Measurements from ENCODE around the gene MYLK. TPM values are rescaled to one million over a fixed set of nuclear protein-coding genes. Genes with fewer than 3 reads are reported as not detected.

Gene MYLK
- total and polyA plus RNA-seq, 2 of the 4 experiments (the other 2 are of a cell fraction): 299 to 484 TPM

DNA sequence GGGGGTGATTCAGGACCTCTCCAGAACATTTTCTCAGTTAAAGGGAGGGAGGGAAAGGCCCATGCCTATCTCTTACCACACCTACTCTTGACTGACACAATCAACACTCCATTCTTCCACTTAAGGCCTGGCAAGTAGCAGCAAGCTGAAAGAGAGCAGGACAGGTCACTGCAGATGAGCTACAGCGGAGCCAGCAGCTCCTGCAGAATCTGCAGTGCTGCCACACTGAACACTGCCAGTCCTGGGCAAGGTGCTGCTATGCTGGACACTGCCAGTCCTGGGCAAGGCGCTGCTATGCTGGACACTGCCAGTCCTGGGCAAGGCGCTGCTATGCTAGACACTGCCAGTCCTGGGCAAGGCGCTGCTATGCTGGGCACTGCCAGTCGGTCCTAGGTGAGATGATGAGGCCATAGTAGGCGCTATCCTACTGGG lies 143.7 kb downstream of the MYLK start:
- Histone ChIP-seq H4K91ac (ENCODE audit: insufficient read depth, low read depth, low read length) (peak overlapping the region; percentile 100), H3K23ac (ENCODE audit: low read depth, low read length) (peak overlapping the region; percentile 100), H3K4me3 (ENCODE audit: insufficient read depth, low read depth, low read length) (no peak overlapping the region), H2BK5ac (ENCODE audit: low read depth, low read length, poor library complexity, severe bottlenecking) (peak overlapping the region; percentile 100), H2BK15ac (ENCODE audit: low read depth, low read length) (peak overlapping the region; percentile 66; the same call in 2 of the 3 replicates), H3K79me1 (ENCODE audit: low read depth in 1 of 2, low read length in 2 of 2) (peaks cover 10 to 59% of the 10 kb centered on the region in 2 experiments), H3K4ac (ENCODE audit: low read depth, low read length) (peak overlapping the region; percentile 97), H2AK5ac (ENCODE audit: low read depth, low read length) (peak overlapping the region; percentile 100), H3K27me3 (ENCODE audit: control insufficient read depth, insufficient read depth, low read length) (no peaks in the 10 kb centered on the region), H2AK9ac (replicated peaks; ENCODE audit: low read depth, low read length, poor library complexity) (peak overlapping the region; percentile 75), H4K8ac (ENCODE audit: low read depth in 2 of 2, low read length in 2 of 2) (peak overlapping the region; percentile 93 to 98), H2BK120ac (ENCODE audit: low read depth, low read length) (peak overlapping the region; percentile 99), H3K36me3 (ENCODE audit: control insufficient read depth, insufficient read depth, low read length) (peaks cover 38% of the 10 kb centered on the region), H3K18ac (ENCODE audit: low read depth, low read length) (peak overlapping the region; percentile 94), H3K56ac (ENCODE audit: extremely low read depth, insufficient read depth, low read length) (peak overlapping the region; percentile 97), H4K5ac (ENCODE audit: low read depth, low read length) (peak overlapping the region; percentile 89), H4K20me1 (ENCODE audit: insufficient read depth, low read length) (no peaks in the 10 kb centered on the region), H3K9me3 (ENCODE audit: control insufficient read depth, insufficient read depth, low read length) (no peaks in the 10 kb centered on the region), H3K9me1 (ENCODE audit: insufficient read depth, low read length) (peaks cover 29% of the 10 kb centered on the region), H2AFZ (replicated peaks; ENCODE audit: low read length, poor library complexity) (peak overlapping the region; percentile 49), H3K27ac (ENCODE audit: insufficient read depth, low read length) (peak overlapping the region; percentile 95), H3K4me1 (ENCODE audit: control insufficient read depth, insufficient read depth, low read length) (peaks cover 30% of the 10 kb centered on the region), H3K14ac (replicated peaks; ENCODE audit: low read depth, low read length) (peak overlapping the region; percentile 77), H3K9ac (ENCODE audit: low read depth, low read length) (peak overlapping the region; percentile 49), H2BK20ac (ENCODE audit: low read depth, low read length) (peak overlapping the region; percentile 98), H3K4me2 (ENCODE audit: low read depth, low read length) (0 out of 2 replicates have a peak overlapping the region, but pooled peaks have one; percentile 2)
- dilution Hi-C loops (cut with HindIII; ENCODE audit: low sequenced_read_pairs, unreplicated experiment): no loop called here
- in situ Hi-C loops (cut with MboI; ENCODE audit: low sequenced_read_pairs): no loop called here
- TF ChIP-seq MAFK (IDR thresholded peaks at IDR 0.05; ENCODE audit: low read depth, low read length): no peak
- no peak for TF ChIP-seq MXI1 (IDR thresholded peaks at IDR 0.05; ENCODE audit: borderline replicate concordance, low read depth, low read length)
- TF ChIP-seq NFE2L2 (IDR thresholded peaks at IDR 0.05; ENCODE audit: low read depth, low read length): no peak
- no peak for TF ChIP-seq BHLHE40 (IDR thresholded peaks at IDR 0.05; ENCODE audit: low read depth, low read length)
- TF ChIP-seq, protein P1, sequence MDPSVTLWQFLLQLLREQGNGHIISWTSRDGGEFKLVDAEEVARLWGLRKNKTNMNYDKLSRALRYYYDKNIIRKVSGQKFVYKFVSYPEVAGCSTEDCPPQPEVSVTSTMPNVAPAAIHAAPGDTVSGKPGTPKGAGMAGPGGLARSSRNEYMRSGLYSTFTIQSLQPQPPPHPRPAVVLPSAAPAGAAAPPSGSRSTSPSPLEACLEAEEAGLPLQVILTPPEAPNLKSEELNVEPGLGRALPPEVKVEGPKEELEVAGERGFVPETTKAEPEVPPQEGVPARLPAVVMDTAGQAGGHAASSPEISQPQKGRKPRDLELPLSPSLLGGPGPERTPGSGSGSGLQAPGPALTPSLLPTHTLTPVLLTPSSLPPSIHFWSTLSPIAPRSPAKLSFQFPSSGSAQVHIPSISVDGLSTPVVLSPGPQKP (IDR thresholded peaks at IDR 0.05; ENCODE audit: borderline replicate concordance, low read depth, low read length): no peak
- TF ChIP-seq RCOR1 (IDR thresholded peaks at IDR 0.05; ENCODE audit: insufficient replicate concordance, low read length): no peak
- TF ChIP-seq RAD21 (IDR thresholded peaks at IDR 0.05; ENCODE audit: low read length): no peak
- POLR2A ChIA-PET (ENCODE audit: unreplicated experiment): interaction anchor here (1.3 to 1.9 kb wide), 2 partner anchors 9 to 143 kb away, joined by 6 to 9 read pairs; partner anchors contain the start of gene MYLK
- DNase-seq (no peak), ATAC-seq (ENCODE audit: low read depth) (peak; percentile 10)
- intact Hi-C loops (cut with micrococcal nuclease): loop anchor here (5.0 kb wide), 1 partner anchor 142 kb away; the partner anchor contains the start of gene MYLK
- no TSS peak for BruUV-seq (replicated peaks)
- CTCF ChIA-PET: interaction anchor here (0.7 to 1.0 kb wide), 2 partner anchors 17 kb away, joined by 3 to 4 read pairs; no protein-coding TSS in a partner anchor
- 88% methylated on average over 4 of the region's 6 CpGs; no CpG with 5 or more reads in 1 of the 2 experiments for WGBS, 2 experiments (ENCODE audit: extremely low coverage in 2 of 2, insufficient read length in 1 of 2)

Measured in IMR-90 (cell line).